ENCODE measurements around the gene ZPLD1.

DNA sequence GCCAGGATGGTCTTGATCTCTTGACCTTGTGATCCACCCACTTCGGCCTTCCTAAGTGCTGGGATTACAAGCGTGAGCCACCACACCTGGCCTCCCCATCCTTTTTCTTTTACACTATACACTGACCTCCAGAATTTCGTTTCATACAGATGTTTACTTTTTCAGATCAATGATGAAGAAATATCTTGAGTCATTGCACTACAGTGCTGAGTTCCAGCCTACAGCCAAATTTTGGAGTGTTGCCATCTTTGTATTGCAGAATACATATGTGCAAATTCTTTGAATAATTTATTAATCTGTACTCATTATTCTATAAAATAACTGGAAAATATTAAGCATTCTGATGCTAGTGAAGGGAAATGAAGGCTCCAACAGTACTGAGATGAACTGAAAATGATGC is 12.5 kb downstream of the ZPLD1 start:
- TF ChIP-seq POLR2AphosphoS5 (IDR thresholded peaks at IDR 0.05) (no peak), CTCF (IDR thresholded peaks at IDR 0.05) (no peak), POLR2A (IDR thresholded peaks at IDR 0.05) (no peak), EP300 (IDR thresholded peaks at IDR 0.05) (no peak)
